Endodermal cell (in vitro differentiated cells): ENCODE data around the gene MACROH2A1. TPM values are rescaled to one million over a fixed set of nuclear protein-coding genes. Genes with fewer than 3 reads are reported as not detected.

Source experiments
- DNase-seq: peaks from one replicate; pipeline ENCODE4 v3.0.0-alpha.2; 2017
- H3K27ac ChIP-seq: 2 replicates; pipeline ENCODE4 v1.5.1; 2013; ENCODE audit warnings: mild to moderate bottlenecking, low read depth, low read length, moderate library complexity
- H3K27me3 ChIP-seq: 2 replicates; pipeline ENCODE4 v1.6.1; 2013; ENCODE audit warnings: mild to moderate bottlenecking, low read length, moderate library complexity; ENCODE audit not compliant: insufficient read depth, control insufficient read depth, poor library complexity, severe bottlenecking
- H3K36me3 ChIP-seq: 2 replicates; pipeline ENCODE4 v1.7.0; 2013; ENCODE audit warnings: mild to moderate bottlenecking, low read length, moderate library complexity; ENCODE audit not compliant: control insufficient read depth, insufficient read depth
- H3K4me1 ChIP-seq: one replicate; pipeline ENCODE4 v1.7.0; 2013; ENCODE audit warnings: low read length; ENCODE audit not compliant: control insufficient read depth, insufficient read depth
- H3K4me3 ChIP-seq: 2 replicates; pipeline ENCODE4 v1.5.1; 2013; ENCODE audit warnings: mild to moderate bottlenecking, low read length, moderate library complexity
- H3K9ac ChIP-seq: 2 replicates; pipeline ENCODE4 v1.6.1; 2013; ENCODE audit warnings: mild to moderate bottlenecking, low read length, moderate library complexity; ENCODE audit not compliant: poor library complexity, severe bottlenecking; ENCODE audit errors: extremely low read depth
- H3K9me3 ChIP-seq: 2 replicates; pipeline ENCODE4 v1.6.1; 2013; ENCODE audit warnings: mild to moderate bottlenecking, low read length, moderate library complexity; ENCODE audit not compliant: control insufficient read depth
- H3K27ac Mint-ChIP-seq: 2 replicates; pipeline ENCODE4 v1.8.0; 2020; ENCODE audit warnings: mixed read lengths
- H3K27me3 Mint-ChIP-seq: 2 replicates; pipeline ENCODE4 v1.8.0; 2021; ENCODE audit warnings: mild to moderate bottlenecking, mixed read lengths; ENCODE audit not compliant: insufficient read depth
- H3K36me3 Mint-ChIP-seq: 2 replicates; pipeline ENCODE4 v1.8.0; 2020; ENCODE audit warnings: low read depth, mixed read lengths
- H3K4me1 Mint-ChIP-seq: 2 replicates; pipeline ENCODE4 v1.8.0; 2020; ENCODE audit warnings: mixed read lengths
- H3K4me3 Mint-ChIP-seq: 2 replicates; pipeline ENCODE4 v1.8.0; 2020; ENCODE audit warnings: mild to moderate bottlenecking, moderate library complexity, mixed read lengths
- H3K9me3 Mint-ChIP-seq: 2 replicates; pipeline ENCODE4 v1.8.0; 2020; ENCODE audit warnings: mild to moderate bottlenecking, mixed read lengths
- WGBS, 2 experiments: methylation state at CpG; one replicate each; pipeline versions ENCODE4 v1.1.5 to v1.1.7; 2013; ENCODE audit warnings: missing lambda C conversion rate in 2 of 2, mixed read lengths in 1 of 2; ENCODE audit not compliant: insufficient coverage in 1 of 2, insufficient read length in 1 of 2; 5-methylcytosine and 5-hydroxymethylcytosine counted together
- total RNA-seq, 2 donors: library from RNA; stranded (reverse); fragmentation: NEBNext Ultra II Directional in 1 of 2; extraction: Animal tissue kit (Norgen Biotek cat#: 25700) in 1 of 2; gene quantifications; 2 replicates in 1 of 2; 3 replicates in 1 of 2; pipeline ENCODE4 v1.2.1, GENCODE V29; 2021
- TF ChIP-seq, protein P1 (sequence below): fragments of 200-600 bp; sonication (generic); conservative IDR thresholded peaks from 2 replicates; pipeline ENCODE4 v1.5.0; 2021; ENCODE audit warnings: antibody characterized with exemption, mild to moderate bottlenecking

The MACROH2A1 gene
- total RNA-seq, 2 donors from 2014 or later = 256 to 288 TPM

- DNase-seq = no peak
- TF ChIP-seq, protein P1, sequence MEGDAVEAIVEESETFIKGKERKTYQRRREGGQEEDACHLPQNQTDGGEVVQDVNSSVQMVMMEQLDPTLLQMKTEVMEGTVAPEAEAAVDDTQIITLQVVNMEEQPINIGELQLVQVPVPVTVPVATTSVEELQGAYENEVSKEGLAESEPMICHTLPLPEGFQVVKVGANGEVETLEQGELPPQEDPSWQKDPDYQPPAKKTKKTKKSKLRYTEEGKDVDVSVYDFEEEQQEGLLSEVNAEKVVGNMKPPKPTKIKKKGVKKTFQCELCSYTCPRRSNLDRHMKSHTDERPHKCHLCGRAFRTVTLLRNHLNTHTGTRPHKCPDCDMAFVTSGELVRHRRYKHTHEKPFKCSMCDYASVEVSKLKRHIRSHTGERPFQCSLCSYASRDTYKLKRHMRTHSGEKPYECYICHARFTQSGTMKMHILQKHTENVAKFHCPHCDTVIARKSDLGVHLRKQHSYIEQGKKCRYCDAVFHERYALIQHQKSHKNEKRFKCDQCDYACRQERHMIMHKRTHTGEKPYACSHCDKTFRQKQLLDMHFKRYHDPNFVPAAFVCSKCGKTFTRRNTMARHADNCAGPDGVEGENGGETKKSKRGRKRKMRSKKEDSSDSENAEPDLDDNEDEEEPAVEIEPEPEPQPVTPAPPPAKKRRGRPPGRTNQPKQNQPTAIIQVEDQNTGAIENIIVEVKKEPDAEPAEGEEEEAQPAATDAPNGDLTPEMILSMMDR = no peak
- WGBS, 2 experiments = 96 to 100% methylated on average over 3 of the region's 3 CpGs
- no peak overlapping the region for H3K4me3 ChIP-seq
- Mint-ChIP-seq H3K36me3 (peaks cover 48% of the 10 kb centered on the region), H3K4me1 (peaks cover 75% of the 10 kb centered on the region), H3K9me3 (no peaks in the 10 kb centered on the region), H3K4me3 (no peak overlapping the region), H3K27me3 (no peaks in the 10 kb centered on the region), H3K27ac (no peak overlapping the region)
- H3K27ac ChIP-seq = no peak overlapping the region
- peaks cover 47% of the 10 kb centered on the region for H3K36me3 ChIP-seq
- H3K9me3 ChIP-seq = no peaks in the 10 kb centered on the region
- no peak overlapping the region for H3K9ac ChIP-seq
- peaks cover 13% of the 10 kb centered on the region for H3K4me1 ChIP-seq
- H3K27me3 ChIP-seq = no peaks in the 10 kb centered on the region
Measured at GRCh38 chr5:135393691-135394090, 5.3 kb downstream of the MACROH2A1 start.

DNA sequence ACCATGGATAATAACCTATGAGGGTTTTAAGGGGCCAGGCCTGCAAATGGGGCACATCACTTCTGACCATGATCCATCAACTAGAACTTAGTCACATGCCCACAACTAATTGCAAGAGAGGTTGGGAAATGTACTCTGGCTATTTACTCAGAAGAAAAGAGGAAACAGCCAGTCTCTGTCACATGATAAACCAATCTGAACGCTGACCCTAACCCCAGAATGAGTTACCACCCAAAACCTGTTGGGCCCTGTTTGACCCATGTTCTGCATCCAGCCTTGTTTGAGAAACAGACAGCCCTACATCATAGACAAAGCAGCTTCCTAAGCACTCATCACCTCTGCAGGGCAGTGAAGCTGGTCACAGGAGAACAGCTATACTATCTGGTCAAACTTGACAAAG is 5.8 kb downstream of the MACROH2A1 start:
- H3K36me3 ChIP-seq = peaks cover 52% of the 10 kb centered on the region
- H3K9me3 ChIP-seq = no peaks in the 10 kb centered on the region
- H3K4me1 ChIP-seq = peaks cover 13% of the 10 kb centered on the region
- no peaks in the 10 kb centered on the region for H3K27me3 ChIP-seq
- TF ChIP-seq, protein P1 = no peak
- Mint-ChIP-seq H3K36me3 (peaks cover 53% of the 10 kb centered on the region), H3K9me3 (no peaks in the 10 kb centered on the region), H3K4me1 (peaks cover 75% of the 10 kb centered on the region), H3K27me3 (no peaks in the 10 kb centered on the region), H3K4me3 (no peak overlapping the region), H3K27ac (no peak overlapping the region)
- no peak overlapping the region for H3K4me3 ChIP-seq
- DNase-seq = no peak
- WGBS, 2 experiments = 100% methylated on average over 1 of the region's 1 CpG; no CpG with 5 or more reads in 1 of the 2 experiments
- no peak overlapping the region for H3K9ac ChIP-seq
- H3K27ac ChIP-seq = no peak overlapping the region

GRCh38 chr5:135392256-135392655 is 6.8 kb downstream of the MACROH2A1 start:
- TF ChIP-seq, protein P1 = no peak
- peaks cover 13% of the 10 kb centered on the region for H3K4me1 ChIP-seq
- WGBS, 2 experiments = 91 to 97% methylated on average over 1 to 2 of the region's 2 CpGs
- H3K9ac ChIP-seq = no peak overlapping the region
- no peak overlapping the region for H3K4me3 Mint-ChIP-seq
- H3K27me3 Mint-ChIP-seq = no peaks in the 10 kb centered on the region
- no peaks in the 10 kb centered on the region for H3K9me3 ChIP-seq
- H3K4me1 Mint-ChIP-seq = peaks cover 70% of the 10 kb centered on the region
- H3K27me3 ChIP-seq = no peaks in the 10 kb centered on the region
- H3K36me3 Mint-ChIP-seq = peaks cover 63% of the 10 kb centered on the region
- no peaks in the 10 kb centered on the region for H3K9me3 Mint-ChIP-seq
- no peak overlapping the region for H3K4me3 ChIP-seq
- H3K27ac ChIP-seq = no peak overlapping the region
- peaks cover 62% of the 10 kb centered on the region for H3K36me3 ChIP-seq
- H3K27ac Mint-ChIP-seq = no peak overlapping the region
- DNase-seq = no peak
